Epithelial cell of esophagus (primary cell): ENCODE results near the gene MED15.

Experiments used
- DNase-seq: peaks from one replicate; pipeline ENCODE4 v3.0.0; 2010; ENCODE audit warnings: low read depth
- H3K4me3 ChIP-seq: 2 replicates; pipeline ENCODE4 v1.5.1; 2011; ENCODE audit warnings: mild to moderate bottlenecking, low read length, control low read depth
- TF ChIP-seq, protein P1 (sequence below): IDR thresholded peaks from 2 replicates; pipeline ENCODE4 v1.5.1; 2011; ENCODE audit warnings: low read depth, mild to moderate bottlenecking, low read length, control low read depth, inconsistent platforms; ENCODE audit not compliant: insufficient read depth; ENCODE audit errors: missing control alignments

Gene MED15

DNA sequence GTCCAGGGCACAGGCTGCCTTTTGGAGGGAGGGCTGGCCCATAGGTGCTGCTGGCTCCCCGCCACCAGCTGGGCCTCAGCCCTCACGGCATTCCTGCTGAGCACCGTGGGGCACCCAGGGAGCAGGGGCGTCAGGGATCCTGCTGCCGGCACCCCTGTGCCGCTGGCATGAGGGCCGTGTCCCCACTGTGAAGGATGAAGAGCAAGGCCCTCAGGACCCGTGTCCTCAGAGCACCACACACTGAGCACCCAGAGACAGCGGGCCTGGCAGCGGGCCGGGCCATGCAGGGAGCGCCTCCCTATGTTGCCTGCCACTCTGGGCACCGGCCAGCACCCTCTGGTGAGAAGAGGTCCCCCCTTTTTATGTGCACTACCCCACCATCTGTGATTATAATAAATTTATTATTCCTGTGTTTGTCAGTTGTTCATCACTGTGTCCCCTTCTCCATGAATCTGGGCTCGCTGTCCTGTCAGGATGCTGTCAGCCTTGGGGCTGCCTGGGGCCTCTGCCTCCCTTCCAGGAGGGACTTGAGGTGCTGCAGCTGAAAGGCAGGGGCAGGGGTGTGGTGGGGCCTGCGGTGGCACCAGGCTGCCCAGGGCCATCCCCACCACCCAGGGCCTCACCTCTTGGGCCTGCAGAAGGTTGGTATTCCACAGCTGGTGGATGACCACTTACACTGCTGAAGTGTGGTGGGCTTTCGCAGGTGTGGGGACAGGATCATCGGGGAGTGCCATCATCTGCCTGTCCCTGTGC, 80.0 kb downstream of the MED15 start:
- TF ChIP-seq, protein P1, sequence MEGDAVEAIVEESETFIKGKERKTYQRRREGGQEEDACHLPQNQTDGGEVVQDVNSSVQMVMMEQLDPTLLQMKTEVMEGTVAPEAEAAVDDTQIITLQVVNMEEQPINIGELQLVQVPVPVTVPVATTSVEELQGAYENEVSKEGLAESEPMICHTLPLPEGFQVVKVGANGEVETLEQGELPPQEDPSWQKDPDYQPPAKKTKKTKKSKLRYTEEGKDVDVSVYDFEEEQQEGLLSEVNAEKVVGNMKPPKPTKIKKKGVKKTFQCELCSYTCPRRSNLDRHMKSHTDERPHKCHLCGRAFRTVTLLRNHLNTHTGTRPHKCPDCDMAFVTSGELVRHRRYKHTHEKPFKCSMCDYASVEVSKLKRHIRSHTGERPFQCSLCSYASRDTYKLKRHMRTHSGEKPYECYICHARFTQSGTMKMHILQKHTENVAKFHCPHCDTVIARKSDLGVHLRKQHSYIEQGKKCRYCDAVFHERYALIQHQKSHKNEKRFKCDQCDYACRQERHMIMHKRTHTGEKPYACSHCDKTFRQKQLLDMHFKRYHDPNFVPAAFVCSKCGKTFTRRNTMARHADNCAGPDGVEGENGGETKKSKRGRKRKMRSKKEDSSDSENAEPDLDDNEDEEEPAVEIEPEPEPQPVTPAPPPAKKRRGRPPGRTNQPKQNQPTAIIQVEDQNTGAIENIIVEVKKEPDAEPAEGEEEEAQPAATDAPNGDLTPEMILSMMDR = no peak
- H3K4me3 ChIP-seq = no peak overlapping the region
- no peak for DNase-seq

GRCh38 chr22:20588092-20588842, 80.9 kb downstream of the MED15 start:
- H3K4me3 ChIP-seq = no peak overlapping the region
- no peak for DNase-seq
- TF ChIP-seq, protein P1 = no peak

DNA sequence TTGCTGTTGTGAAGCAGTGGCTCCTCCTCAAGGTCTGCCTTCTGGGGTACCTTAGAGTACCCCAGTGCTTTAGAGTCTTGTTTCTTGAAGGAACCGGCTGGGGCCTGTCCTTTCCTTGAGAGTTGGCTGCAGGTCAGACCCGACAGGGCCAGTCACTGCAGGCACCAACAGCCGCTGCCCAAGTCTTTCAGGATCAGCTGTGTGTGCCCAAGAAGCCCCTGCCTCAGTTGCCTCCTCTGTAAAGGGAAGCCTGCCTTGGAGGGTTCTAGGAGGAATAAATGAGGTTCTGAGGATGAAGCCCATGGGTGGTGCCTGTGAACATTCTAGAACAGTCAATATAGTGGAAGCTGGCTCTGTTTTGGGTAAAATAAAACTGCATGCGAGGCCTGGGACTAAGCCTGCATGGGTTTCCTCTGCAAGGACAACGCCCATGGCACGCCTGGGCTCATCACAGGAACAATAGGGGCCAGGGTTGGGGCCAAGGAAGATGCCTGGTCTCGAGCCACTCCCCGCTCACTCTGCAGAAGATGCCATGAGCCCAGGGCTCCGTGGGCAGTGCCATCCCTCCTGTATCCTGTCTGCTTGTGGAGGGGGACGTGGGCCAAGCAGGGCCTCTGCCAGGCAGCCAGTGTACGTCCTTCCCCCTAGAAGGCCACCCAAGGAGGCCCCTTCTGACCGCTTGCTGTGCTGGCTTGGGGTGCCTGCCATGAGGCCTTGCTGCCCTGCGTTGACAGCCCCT, 81.6 kb downstream of the MED15 start:
- peak; percentile 34 for DNase-seq
- TF ChIP-seq, protein P1 = no peak
- H3K4me3 ChIP-seq = no peak overlapping the region

DNA sequence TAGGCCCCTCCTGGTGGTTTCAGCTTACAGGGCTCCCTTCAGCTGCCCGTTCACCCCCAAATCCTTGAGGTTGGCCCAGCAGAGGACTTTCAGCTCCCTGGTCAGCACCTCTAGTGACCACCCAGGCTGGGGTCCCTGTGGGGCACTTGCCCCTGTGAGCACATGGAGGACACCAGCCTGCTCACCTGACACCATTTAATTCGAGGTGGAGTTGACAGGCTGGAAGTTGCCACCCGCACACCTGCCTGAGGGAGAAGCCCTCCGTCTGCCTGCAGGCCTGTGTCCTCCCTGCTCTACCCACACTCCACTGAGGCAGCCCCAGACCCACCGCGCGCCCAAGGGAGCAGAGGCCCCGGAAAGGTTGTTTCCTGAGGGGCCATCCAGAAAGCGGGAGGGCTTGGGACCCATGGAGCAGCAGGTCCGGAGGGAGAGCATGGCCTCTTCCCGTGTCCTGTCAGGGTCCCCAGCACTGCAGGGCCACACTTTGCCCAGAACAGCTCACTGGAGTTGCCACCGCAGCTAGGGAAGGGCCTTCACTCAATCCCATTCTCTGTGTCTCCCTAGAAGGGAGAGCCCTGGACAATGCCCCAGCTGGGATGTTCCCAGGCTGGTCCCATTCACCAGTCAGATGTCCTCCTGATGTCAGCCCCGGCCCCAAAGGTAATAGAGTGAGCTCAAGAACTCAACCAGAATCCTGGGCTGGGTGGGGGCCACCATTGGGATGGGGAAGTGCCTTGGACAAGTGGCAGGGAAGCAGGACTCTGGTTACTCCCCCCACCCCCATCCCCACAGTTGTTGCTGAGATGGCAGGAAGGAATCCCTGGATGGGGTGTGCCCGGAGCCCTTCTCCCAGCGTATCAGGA, 82.4 kb downstream of the MED15 start:
- H3K4me3 ChIP-seq = no peak overlapping the region
- TF ChIP-seq, protein P1 = no peak
- DNase-seq = no peak

DNA sequence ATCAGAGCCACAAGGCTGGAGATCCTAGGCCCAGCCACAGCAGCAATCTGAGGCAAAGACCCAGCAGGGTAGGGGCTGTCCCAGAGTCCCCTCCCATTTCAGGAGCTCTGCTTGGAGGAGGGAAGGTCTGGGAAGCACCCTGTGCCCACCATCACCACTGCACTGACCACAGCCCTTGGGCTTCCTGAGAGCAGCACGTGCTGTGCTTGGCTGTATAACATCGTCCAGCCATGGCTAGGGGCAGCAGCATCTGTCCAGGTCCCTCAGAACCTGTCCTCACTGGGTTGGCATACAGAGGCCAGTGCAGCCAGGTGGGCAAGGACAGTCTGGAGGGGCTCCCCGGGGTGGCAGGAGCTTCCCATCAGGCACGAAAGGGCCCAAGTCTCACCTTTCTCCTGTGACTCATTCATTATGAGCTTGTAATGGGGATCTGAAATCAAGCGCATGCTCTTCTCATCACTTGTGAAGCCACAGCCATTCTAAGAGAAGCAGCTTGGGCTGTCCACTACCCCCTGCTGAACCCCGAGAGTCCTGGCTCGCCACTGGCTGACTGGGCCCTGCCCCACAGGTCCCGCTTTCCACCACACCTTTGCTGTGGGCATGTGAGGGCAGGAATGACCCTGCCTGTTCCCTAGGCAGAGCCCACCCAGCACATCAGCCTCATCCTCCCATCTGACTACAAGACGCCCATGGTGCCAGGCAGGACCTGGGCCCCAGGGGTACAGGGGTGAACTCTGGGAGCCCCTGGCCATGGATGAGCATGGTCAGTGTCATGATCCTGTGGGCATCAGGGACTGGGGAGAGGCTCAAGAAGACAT, 83.3 kb downstream of the MED15 start:
- TF ChIP-seq, protein P1 = no peak
- H3K4me3 ChIP-seq = no peak overlapping the region
- DNase-seq = no peak

DNA sequence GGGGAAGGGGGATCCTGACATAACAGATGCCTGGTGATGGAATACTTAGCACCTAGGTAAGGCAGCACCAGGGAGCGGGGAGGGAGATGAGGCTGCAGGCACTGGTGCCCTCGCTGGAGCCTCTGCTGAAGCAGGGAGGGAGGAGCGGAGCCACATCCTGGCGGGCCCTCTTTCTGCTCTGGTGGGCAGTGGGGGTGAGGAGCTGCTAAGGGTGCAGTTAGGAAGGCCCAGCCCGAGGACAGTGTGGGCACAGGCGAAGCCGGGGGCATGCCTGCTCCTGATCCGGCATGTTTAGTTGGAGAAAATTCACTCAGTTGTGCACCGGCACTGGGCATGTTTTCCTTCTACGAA, 83.9 kb downstream of the MED15 start:
- H3K4me3 ChIP-seq = no peak overlapping the region
- TF ChIP-seq, protein P1 = no peak
- DNase-seq = peak; percentile 30
